WTC11 (cell line): ENCODE measurements around the gene PLS1. TPM values are rescaled to one million over a fixed set of nuclear protein-coding genes. Genes with fewer than 3 reads are reported as not detected.

ENCODE experiments used
- CBFB ChIP-seq: sonication (generic); formaldehyde crosslinking; IDR thresholded peaks from 2 replicates; pipeline ENCODE4 v1.8.1; 2022; ENCODE audit warnings: mild to moderate bottlenecking, low read depth, missing genetic modification reagents
- CREB1 ChIP-seq: sonication (generic); formaldehyde crosslinking; IDR thresholded peaks from 2 replicates; pipeline ENCODE4 v1.8.0; 2023; ENCODE audit warnings: mild to moderate bottlenecking, missing genetic modification reagents
- JUN ChIP-seq: sonication (generic); formaldehyde crosslinking; IDR thresholded peaks from 2 replicates; pipeline ENCODE4 v1.8.0; 2023; ENCODE audit warnings: mild to moderate bottlenecking, missing genetic modification reagents
- NR1H2 ChIP-seq: sonication (generic); formaldehyde crosslinking; IDR thresholded peaks from 2 replicates; pipeline ENCODE4 v1.9.0; 2021; ENCODE audit warnings: mild to moderate bottlenecking, moderate library complexity, missing genetic modification reagents
- OVOL2 ChIP-seq: fragments of 250-450 bp; sonication (Bioruptor Pico); IDR thresholded peaks from 2 replicates; pipeline ENCODE4 v1.9.0; 2021; ENCODE audit warnings: mild to moderate bottlenecking, borderline replicate concordance
- PRRX2 ChIP-seq: fragments of 250-450 bp; sonication (Bioruptor Pico); IDR thresholded peaks from 2 replicates; pipeline ENCODE4 v1.8.0; 2021; ENCODE audit warnings: mild to moderate bottlenecking
- RELA ChIP-seq: sonication (generic); formaldehyde crosslinking; IDR thresholded peaks from 2 replicates; pipeline ENCODE4 v1.8.1; 2022; ENCODE audit warnings: missing genetic modification reagents, mild to moderate bottlenecking, borderline replicate concordance
- RORB ChIP-seq: fragments of 250-450 bp; sonication (Bioruptor Pico); IDR thresholded peaks from 2 replicates; pipeline ENCODE4 v1.9.0; 2021; ENCODE audit warnings: mild to moderate bottlenecking
- SOX15 ChIP-seq: fragments of 250-450 bp; sonication (Bioruptor Pico); IDR thresholded peaks from 2 replicates; pipeline ENCODE4 v1.9.0; 2021; ENCODE audit warnings: mild to moderate bottlenecking
- SP1 ChIP-seq: sonication (generic); formaldehyde crosslinking; conservative IDR thresholded peaks from 2 replicates; pipeline ENCODE4 v1.8.1; 2022; ENCODE audit warnings: missing genetic modification reagents
- ZNF121 ChIP-seq: sonication (generic); formaldehyde crosslinking; IDR thresholded peaks from 2 replicates; pipeline ENCODE4 v1.8.0; 2023; ENCODE audit warnings: missing genetic modification reagents
- ZNF396 ChIP-seq: fragments of 250-450 bp; sonication (Bioruptor Pico); IDR thresholded peaks from 2 replicates; pipeline ENCODE4 v1.8.0; 2021; ENCODE audit warnings: mild to moderate bottlenecking, moderate library complexity, borderline replicate concordance
- total RNA-seq: library from RNA; stranded (reverse); gene quantifications from 3 replicates; pipeline ENCODE4 v1.2.3, GENCODE V29; 2021
- TF ChIP-seq, protein P1 (sequence below): sonication (generic); formaldehyde crosslinking; IDR thresholded peaks from 2 replicates; pipeline ENCODE4 v1.8.0; 2023; ENCODE audit warnings: missing genetic modification reagents, mild to moderate bottlenecking, borderline replicate concordance
- TF ChIP-seq, protein P2 (sequence below): fragments of 250-450 bp; sonication (Bioruptor Pico); IDR thresholded peaks from 2 replicates; pipeline ENCODE4 v2.1.2; 2022; ENCODE audit warnings: mild to moderate bottlenecking, moderate library complexity
- TF ChIP-seq, protein P3 (sequence below): sonication (generic); formaldehyde crosslinking; IDR thresholded peaks from 2 replicates; pipeline ENCODE4 v1.8.0; 2022; ENCODE audit warnings: mild to moderate bottlenecking, missing genetic modification reagents
- TF ChIP-seq, protein P4 (sequence below): sonication (generic); formaldehyde crosslinking; IDR thresholded peaks from 2 replicates; pipeline ENCODE4 v1.8.1; 2022; ENCODE audit warnings: low read depth, mild to moderate bottlenecking, moderate library complexity, missing genetic modification reagents, borderline replicate concordance
- TF ChIP-seq, protein P5 (sequence below): sonication (generic); formaldehyde crosslinking; IDR thresholded peaks from 2 replicates; pipeline ENCODE4 v1.8.1; 2022; ENCODE audit warnings: missing genetic modification reagents, borderline replicate concordance
- TF ChIP-seq, protein P6 (sequence below): sonication (generic); formaldehyde crosslinking; IDR thresholded peaks from 2 replicates; pipeline ENCODE4 v1.8.1; 2023; ENCODE audit warnings: mild to moderate bottlenecking, missing genetic modification reagents
- TF ChIP-seq, protein P7 (sequence below): fragments of 250-450 bp; sonication (Bioruptor Pico); IDR thresholded peaks from 2 replicates; pipeline ENCODE4 v1.9.0; 2021; ENCODE audit warnings: mild to moderate bottlenecking, borderline replicate concordance
- TF ChIP-seq, protein P8 (sequence below): sonication (generic); formaldehyde crosslinking; IDR thresholded peaks from 2 replicates; pipeline ENCODE4 v1.8.0; 2023; ENCODE audit warnings: missing genetic modification reagents

PLS1 gene
- total RNA-seq, 1 experiment from 2014 or later, result 26.4 TPM

DNA sequence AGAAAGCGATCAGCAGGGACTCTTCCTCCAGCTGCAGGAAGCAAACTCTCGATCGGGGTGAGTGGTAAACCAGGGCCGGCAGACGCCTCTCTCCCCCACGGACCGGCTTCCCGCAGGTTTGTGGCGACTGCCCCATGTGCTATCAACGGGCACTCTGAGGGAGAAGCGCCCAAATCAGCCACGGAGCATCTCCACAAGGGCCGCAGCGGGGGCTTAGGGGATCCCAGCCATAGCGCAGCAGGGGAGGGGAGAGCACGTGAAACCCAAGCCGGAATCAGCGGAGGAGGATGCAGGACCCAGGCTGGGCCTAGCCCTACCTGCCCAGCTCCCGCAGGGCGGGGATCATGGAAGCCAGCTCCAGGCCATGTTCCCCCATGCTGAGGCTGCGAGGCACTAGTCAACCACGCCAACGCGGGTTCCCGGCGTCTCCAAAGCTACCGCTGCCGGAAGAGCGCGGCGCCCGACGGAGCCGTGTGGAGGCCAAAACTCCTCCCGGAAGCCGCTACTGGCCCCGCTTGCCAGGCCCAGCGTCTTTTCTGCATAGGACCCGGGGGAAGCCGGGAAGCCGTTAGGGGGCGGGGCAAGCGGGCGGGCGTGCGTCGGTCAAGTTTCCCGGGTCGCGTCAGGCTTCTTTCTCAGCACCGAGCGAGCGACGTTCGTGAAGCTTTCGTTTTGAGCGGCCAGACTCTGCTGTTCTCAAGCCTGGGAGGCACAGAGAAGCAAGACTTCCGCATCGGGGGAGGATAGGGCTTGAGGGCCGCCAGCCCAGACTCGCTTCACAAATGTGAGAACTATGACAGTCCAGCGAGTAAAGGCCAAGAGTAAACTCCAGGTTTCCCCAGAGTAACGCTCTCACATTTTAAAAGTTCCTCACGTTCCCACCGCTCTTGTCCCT is 17.6 kb upstream of the PLS1 start, which contains the start of gene ATR (continued):
- TF ChIP-seq, protein P1, sequence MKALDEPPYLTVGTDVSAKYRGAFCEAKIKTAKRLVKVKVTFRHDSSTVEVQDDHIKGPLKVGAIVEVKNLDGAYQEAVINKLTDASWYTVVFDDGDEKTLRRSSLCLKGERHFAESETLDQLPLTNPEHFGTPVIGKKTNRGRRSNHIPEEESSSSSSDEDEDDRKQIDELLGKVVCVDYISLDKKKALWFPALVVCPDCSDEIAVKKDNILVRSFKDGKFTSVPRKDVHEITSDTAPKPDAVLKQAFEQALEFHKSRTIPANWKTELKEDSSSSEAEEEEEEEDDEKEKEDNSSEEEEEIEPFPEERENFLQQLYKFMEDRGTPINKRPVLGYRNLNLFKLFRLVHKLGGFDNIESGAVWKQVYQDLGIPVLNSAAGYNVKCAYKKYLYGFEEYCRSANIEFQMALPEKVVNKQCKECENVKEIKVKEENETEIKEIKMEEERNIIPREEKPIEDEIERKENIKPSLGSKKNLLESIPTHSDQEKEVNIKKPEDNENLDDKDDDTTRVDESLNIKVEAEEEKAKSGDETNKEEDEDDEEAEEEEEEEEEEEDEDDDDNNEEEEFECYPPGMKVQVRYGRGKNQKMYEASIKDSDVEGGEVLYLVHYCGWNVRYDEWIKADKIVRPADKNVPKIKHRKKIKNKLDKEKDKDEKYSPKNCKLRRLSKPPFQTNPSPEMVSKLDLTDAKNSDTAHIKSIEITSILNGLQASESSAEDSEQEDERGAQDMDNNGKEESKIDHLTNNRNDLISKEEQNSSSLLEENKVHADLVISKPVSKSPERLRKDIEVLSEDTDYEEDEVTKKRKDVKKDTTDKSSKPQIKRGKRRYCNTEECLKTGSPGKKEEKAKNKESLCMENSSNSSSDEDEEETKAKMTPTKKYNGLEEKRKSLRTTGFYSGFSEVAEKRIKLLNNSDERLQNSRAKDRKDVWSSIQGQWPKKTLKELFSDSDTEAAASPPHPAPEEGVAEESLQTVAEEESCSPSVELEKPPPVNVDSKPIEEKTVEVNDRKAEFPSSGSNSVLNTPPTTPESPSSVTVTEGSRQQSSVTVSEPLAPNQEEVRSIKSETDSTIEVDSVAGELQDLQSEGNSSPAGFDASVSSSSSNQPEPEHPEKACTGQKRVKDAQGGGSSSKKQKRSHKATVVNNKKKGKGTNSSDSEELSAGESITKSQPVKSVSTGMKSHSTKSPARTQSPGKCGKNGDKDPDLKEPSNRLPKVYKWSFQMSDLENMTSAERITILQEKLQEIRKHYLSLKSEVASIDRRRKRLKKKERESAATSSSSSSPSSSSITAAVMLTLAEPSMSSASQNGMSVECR (CRISPR knock-in tag), result peak; percentile 96
- TF ChIP-seq, protein P2, sequence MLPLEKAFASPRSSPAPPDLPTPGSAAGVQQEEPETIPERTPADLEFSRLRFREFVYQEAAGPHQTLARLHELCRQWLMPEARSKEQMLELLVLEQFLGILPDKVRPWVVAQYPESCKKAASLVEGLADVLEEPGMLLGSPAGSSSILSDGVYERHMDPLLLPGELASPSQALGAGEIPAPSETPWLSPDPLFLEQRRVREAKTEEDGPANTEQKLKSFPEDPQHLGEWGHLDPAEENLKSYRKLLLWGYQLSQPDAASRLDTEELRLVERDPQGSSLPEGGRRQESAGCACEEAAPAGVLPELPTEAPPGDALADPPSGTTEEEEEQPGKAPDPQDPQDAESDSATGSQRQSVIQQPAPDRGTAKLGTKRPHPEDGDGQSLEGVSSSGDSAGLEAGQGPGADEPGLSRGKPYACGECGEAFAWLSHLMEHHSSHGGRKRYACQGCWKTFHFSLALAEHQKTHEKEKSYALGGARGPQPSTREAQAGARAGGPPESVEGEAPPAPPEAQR (CRISPR knock-in tag), result no peak
- TF ChIP-seq RELA (CRISPR knock-in tag) (no peak; the same call in 1 of the 2 replicates), SP1 (peak; percentile 98), CREB1 (peak; percentile 79; the same call in 1 of the 2 replicates), CBFB (CRISPR knock-in tag) (no peak), ZNF121 (CRISPR knock-in tag) (peak; percentile 84; the same call in 1 of the 2 replicates), JUN (CRISPR knock-in tag) (no peak; the same call in 1 of the 2 replicates), RORB (CRISPR knock-in tag) (no peak), SOX15 (CRISPR knock-in tag) (no peak), PRRX2 (CRISPR knock-in tag) (no peak), OVOL2 (CRISPR knock-in tag) (no peak), ZNF396 (CRISPR knock-in tag) (no peak), NR1H2 (0 out of 2 replicates have a peak, but pooled peaks have one; percentile 40)
- TF ChIP-seq, protein P3, sequence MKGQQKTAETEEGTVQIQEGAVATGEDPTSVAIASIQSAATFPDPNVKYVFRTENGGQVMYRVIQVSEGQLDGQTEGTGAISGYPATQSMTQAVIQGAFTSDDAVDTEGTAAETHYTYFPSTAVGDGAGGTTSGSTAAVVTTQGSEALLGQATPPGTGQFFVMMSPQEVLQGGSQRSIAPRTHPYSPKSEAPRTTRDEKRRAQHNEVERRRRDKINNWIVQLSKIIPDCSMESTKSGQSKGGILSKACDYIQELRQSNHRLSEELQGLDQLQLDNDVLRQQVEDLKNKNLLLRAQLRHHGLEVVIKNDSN, result peak; percentile 59
- TF ChIP-seq, protein P4, sequence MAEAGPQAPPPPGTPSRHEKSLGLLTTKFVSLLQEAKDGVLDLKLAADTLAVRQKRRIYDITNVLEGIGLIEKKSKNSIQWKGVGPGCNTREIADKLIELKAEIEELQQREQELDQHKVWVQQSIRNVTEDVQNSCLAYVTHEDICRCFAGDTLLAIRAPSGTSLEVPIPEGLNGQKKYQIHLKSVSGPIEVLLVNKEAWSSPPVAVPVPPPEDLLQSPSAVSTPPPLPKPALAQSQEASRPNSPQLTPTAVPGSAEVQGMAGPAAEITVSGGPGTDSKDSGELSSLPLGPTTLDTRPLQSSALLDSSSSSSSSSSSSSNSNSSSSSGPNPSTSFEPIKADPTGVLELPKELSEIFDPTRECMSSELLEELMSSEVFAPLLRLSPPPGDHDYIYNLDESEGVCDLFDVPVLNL (CRISPR knock-in tag), result peak; percentile 89; the same call in 1 of the 2 replicates
- TF ChIP-seq, protein P5, sequence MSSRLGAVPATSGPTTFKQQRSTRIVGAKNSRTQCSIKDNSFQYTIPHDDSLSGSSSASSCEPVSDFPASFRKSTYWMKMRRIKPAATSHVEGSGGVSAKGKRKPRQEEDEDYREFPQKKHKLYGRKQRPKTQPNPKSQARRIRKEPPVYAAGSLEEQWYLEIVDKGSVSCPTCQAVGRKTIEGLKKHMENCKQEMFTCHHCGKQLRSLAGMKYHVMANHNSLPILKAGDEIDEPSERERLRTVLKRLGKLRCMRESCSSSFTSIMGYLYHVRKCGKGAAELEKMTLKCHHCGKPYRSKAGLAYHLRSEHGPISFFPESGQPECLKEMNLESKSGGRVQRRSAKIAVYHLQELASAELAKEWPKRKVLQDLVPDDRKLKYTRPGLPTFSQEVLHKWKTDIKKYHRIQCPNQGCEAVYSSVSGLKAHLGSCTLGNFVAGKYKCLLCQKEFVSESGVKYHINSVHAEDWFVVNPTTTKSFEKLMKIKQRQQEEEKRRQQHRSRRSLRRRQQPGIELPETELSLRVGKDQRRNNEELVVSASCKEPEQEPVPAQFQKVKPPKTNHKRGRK (CRISPR knock-in tag), result 0 out of 2 replicates have a peak, but pooled peaks have one; percentile 63
- TF ChIP-seq, protein P6, sequence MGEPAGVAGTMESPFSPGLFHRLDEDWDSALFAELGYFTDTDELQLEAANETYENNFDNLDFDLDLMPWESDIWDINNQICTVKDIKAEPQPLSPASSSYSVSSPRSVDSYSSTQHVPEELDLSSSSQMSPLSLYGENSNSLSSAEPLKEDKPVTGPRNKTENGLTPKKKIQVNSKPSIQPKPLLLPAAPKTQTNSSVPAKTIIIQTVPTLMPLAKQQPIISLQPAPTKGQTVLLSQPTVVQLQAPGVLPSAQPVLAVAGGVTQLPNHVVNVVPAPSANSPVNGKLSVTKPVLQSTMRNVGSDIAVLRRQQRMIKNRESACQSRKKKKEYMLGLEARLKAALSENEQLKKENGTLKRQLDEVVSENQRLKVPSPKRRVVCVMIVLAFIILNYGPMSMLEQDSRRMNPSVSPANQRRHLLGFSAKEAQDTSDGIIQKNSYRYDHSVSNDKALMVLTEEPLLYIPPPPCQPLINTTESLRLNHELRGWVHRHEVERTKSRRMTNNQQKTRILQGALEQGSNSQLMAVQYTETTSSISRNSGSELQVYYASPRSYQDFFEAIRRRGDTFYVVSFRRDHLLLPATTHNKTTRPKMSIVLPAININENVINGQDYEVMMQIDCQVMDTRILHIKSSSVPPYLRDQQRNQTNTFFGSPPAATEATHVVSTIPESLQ, result no peak
- TF ChIP-seq, protein P7, sequence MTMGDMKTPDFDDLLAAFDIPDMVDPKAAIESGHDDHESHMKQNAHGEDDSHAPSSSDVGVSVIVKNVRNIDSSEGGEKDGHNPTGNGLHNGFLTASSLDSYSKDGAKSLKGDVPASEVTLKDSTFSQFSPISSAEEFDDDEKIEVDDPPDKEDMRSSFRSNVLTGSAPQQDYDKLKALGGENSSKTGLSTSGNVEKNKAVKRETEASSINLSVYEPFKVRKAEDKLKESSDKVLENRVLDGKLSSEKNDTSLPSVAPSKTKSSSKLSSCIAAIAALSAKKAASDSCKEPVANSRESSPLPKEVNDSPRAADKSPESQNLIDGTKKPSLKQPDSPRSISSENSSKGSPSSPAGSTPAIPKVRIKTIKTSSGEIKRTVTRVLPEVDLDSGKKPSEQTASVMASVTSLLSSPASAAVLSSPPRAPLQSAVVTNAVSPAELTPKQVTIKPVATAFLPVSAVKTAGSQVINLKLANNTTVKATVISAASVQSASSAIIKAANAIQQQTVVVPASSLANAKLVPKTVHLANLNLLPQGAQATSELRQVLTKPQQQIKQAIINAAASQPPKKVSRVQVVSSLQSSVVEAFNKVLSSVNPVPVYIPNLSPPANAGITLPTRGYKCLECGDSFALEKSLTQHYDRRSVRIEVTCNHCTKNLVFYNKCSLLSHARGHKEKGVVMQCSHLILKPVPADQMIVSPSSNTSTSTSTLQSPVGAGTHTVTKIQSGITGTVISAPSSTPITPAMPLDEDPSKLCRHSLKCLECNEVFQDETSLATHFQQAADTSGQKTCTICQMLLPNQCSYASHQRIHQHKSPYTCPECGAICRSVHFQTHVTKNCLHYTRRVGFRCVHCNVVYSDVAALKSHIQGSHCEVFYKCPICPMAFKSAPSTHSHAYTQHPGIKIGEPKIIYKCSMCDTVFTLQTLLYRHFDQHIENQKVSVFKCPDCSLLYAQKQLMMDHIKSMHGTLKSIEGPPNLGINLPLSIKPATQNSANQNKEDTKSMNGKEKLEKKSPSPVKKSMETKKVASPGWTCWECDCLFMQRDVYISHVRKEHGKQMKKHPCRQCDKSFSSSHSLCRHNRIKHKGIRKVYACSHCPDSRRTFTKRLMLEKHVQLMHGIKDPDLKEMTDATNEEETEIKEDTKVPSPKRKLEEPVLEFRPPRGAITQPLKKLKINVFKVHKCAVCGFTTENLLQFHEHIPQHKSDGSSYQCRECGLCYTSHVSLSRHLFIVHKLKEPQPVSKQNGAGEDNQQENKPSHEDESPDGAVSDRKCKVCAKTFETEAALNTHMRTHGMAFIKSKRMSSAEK, result no peak
- TF ChIP-seq, protein P8, sequence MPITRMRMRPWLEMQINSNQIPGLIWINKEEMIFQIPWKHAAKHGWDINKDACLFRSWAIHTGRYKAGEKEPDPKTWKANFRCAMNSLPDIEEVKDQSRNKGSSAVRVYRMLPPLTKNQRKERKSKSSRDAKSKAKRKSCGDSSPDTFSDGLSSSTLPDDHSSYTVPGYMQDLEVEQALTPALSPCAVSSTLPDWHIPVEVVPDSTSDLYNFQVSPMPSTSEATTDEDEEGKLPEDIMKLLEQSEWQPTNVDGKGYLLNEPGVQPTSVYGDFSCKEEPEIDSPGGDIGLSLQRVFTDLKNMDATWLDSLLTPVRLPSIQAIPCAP (CRISPR knock-in tag), result peak; percentile 92; the same call in 1 of the 2 replicates
